HG02938 (cell line): ENCODE results near the gene VILL.

Experiments
- ATAC-seq: cut with Tn5 transposase; IDR thresholded peaks from one replicate; pipeline ENCODE4 v1.9.1; 2021; ENCODE audit warnings: mild to moderate bottlenecking, moderate library complexity; ENCODE audit not compliant: unreplicated experiment

The VILL gene

DNA sequence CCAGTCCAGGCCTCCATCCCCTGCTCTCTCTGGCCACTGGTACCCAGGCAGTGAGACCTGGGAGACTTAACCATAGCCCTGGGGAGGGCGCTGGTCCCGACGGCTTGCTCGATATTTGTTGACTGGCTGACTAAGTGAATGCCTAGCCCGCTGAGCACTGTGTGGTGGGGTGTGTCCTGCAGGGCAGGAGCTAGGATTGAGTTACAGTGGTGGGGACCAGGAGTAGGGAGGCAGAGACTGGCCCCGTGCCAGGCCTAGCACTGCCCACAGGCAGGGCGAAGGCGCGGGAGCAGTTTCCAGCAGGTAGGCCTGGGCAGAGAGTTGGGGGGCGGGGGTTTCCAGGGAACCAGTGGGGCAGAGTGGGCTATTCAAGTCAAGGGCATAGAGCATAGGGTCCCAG is at the start of gene VILL:
VILL (plus strand) TSS at position 260 of the 400 bp plus-strand sequence. CDS start 2,887 bp downstream, outside the sequence.
- ATAC-seq = no peak

DNA sequence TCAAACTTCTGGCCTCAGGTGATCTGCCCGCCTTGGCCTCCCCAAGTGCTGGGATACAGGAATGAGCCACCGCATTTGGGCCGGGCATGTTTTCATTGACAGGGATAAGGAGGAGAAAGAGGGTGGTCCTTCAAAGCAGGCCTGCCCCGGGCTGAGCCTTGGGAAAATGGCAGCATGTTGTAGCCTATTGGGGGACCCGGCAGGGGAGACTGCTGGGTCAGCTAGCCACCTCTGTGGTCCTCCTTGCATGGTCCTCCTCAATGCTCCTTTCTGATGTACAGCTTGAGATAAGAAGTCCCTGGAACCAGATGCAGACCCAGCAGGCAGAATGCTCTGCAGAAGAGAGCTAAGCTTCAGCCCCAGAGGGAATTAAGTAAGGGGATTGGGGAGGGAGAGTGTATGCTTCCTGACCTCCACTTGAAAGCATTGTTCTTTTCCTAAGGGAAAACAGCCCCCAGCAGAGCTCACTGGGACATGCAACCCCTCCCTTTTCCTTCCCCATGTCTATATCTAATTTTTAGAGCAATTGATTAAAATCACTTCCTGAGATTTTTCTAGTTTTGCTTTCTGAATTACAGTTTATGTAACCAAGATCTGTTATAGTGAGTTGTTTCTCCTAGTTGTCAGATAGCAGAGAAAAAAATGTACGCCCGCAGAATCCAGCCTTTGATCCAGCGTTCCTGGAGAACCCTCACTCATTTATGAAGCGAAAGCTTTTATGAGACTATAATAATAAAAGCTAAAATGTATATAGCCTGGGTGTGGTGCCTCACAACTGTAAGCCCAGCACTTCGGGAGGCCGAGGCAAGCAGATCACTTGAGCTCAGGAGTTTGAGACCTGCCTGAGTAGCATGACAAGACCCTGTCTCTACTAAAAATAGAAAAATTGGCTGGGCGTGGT is 48.7 kb upstream of the VILL start:
- no peak for ATAC-seq

DNA sequence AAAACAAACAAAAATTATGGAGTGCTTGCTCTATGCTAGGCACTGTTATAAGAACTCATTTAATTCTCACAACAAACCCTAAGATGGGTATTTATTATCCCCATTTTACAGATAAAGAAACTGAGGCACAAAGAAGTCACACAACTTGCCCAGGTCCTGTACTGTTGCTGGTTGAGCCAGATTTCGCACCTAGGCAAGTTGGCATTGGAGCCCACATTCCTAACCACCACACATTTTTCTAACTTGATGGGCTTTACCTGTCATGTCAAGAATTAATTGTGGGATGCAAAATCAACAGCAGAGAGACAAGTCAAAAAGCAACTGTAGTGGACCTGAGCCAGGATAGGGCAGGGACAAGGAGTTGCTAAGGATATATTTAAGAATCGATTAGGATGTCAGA is 47.9 kb upstream of the VILL start:
- no peak for ATAC-seq

DNA sequence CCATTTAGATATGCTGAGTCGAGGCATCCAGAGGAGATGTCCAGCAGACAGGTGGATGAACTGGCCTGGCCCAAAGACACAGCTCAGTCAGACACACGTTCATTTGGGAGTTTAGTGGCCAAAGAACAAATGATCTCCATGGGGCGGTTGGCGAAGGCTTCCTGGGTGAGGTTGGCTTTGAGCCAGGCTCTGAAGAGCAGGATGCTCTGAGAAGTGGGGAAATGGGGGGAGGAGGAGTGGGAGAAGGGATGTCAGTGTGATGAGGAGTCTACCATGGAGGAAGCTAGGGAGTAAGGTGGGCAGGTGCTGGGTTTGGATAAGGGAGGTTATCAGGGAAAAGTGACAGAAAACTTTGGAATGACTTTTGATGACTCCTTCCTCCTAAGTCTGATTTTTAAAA is 47.5 kb upstream of the VILL start:
- ATAC-seq = no peak

DNA sequence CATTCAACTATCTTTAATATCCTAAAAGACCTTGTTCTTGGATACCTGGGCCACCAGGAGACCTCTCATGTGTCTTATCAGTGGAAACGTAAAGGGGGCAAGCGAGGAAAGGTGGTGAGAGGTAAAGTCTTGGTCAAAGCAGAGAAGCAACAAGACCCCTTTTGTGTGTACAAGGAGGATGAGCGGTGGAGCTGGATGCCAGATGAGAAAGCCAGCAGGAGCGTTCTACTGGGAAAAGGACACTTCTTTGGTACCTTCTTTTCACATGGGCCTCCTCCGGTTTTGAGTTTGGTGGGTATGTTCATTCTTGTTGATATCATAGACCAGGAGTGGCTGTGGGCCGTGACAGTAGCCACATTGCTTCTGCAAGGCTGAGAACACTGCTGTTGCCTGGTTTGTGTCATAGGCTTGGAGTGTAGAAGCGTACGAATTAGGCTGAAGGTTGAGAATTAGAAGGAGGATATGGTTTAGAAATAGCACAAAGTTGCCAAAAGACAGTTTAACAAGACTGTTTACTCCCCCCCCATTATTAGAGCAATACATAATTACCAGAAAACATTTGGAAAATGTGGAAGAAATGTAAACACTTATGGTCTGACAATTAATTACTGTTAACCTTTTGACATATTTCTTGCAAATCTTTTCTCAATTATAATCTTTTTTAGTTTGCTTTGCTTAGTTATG is 46.8 kb upstream of the VILL start:
- ATAC-seq = no peak

DNA sequence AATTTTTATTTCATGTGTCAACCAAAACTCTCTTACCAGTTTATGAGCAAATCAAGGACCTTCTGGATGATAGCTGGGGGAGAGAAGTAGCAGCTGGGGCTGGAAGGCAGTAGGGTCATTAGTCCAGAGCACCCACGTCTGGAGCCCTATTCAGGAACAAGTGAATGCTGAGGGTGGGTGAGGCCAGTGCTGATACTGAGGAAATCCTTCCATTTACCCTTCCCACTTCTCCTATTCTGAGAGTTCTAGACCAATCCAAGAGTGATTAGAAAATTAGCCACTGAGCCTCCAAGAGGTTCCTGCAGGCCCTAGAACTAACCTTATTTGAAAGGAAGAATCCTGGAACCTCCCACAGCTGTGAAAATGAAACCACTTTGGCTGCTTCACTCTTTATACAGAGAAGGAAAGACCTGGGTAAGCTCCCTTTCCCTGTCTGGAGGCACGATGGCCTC is 46.2 kb upstream of the VILL start:
- ATAC-seq = no peak

DNA sequence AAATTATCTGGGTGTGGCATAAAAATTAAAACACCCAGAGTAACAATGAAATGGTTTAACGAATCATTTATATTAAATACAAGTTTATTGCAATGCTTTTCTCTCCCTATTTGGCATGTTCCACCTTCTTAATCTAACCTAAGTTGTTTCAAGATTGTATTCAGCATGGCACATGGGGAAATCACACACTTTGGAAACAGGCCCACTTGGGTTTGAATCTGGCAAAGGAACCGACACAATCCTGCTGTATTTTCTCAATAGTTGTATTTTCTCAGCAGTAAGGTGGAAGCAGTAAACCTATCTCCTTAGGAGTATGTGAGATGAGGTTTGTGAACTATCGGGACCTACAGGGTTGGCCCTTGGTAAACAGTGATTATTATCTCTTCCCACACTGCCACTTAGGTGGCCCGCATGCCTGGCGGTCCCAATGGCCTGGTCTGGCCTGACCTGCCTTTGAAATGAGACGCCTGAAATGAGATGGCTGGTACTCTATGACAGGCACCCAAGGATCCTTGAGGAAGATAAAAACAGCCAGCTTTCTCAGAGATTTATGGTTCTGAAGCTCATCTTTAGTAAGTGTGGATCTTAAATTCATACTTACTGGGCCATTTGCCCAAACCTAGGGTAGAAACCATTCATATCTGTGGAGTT is 45.3 kb upstream of the VILL start:
- ATAC-seq = no peak

DNA sequence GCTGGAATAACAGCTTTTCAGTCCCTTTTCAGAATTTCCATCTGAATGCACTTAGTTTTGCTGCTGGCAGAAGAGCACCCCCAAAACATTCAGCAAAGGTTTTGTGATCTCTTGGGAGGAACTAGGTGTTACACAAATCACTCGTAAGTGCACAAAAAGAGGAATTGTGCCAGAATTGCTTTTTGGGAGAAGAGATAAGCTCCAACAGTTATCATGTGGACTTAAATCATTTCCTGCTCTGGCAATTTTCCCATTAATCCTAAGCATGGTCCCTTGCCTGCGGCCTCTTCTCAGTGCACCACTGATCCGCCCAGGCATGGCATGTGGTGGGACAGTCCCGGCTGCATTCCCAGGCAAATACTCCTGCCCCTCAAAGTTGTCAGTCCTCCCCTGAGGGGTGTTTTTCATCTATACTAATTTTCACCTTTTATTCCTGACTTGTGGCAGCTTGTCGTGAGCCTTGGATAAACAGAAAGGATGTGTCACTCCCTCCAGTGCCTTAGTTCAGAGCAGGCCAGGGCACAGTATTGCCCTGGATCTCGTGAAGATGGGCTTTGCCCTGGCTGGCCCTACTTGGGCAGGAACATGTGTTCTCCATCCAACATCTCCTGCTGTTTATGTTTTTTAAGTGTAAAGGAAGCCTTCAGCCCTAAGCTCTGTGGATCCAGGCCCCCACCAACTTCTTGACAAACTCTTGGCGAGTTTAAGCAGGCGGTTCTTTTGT is 44.6 kb upstream of the VILL start:
- no peak for ATAC-seq

DNA sequence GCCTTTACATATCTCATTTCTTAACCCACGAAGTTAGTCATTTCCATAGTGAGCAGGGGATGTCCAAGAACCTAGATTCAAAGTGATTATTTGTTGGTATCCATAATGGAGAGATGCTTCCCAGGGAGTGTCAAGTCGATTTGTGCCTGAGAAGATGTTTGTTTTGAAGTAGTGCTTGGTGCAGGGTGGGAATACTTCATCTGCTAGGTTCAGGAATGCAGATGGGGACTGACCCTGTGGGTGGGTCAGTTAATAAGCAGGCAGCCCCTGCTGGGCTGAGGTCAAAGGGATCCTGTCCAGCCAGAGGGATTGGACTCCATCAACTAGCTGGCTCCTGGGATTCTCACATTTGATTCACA is 44.1 kb upstream of the VILL start:
- ATAC-seq = no peak

DNA sequence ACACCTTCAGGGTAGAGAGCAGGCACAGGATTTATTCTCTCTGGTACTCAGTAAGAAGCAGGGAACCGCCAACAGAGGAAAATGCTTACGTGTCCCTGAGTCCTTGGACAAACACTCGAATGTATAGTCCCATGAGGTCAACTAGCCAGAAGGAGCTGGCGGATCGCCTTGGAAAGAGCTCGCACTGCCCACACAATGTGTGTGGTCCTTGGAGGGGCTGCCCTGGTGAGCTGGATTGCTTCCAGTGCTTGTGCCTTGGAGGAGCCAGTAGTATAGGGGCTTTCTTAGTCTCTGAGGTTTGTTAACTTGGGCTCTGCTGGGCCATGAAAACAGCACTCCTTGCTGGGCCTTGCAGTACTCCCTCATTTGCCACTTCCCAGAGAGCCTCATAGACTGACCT is 40.7 kb upstream of the VILL start:
- ATAC-seq = no peak

DNA sequence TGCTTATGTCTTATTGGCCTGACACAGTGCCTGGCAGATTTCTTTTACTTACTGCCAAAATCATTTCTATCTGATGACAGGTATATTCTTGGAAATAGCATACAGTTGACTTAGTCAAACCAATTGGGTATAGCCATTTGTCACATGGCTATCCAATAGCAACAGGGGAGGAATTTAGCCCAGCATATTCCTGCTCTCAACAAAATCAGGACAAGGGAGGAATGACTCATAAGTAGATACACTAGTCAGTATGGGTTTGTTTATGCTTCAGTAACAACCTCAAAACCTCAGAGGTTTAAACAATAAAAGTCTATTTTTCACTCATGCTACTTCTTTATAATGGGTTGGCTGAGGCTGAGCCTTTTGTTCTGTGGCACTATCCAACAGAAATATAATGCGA is 38.0 kb upstream of the VILL start:
- no peak for ATAC-seq

DNA sequence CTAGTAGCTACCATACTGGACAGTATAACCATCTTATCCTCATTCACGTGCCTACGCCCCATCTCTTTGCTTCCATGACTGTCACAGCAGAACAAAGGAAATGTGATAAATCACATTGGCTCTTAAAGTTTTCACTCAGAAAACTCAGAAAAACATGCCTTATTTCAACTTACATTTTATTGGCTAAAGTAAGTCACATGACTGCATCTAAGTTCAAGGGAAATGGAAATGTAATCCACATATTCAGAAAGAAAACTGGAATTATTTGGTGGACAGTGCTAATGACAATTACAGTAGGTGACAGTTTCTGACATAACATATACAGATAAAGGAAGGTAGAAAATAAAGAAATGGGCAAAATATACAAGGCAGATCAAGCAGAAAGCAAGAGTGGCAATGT is 37.4 kb upstream of the VILL start:
- ATAC-seq = no peak

DNA sequence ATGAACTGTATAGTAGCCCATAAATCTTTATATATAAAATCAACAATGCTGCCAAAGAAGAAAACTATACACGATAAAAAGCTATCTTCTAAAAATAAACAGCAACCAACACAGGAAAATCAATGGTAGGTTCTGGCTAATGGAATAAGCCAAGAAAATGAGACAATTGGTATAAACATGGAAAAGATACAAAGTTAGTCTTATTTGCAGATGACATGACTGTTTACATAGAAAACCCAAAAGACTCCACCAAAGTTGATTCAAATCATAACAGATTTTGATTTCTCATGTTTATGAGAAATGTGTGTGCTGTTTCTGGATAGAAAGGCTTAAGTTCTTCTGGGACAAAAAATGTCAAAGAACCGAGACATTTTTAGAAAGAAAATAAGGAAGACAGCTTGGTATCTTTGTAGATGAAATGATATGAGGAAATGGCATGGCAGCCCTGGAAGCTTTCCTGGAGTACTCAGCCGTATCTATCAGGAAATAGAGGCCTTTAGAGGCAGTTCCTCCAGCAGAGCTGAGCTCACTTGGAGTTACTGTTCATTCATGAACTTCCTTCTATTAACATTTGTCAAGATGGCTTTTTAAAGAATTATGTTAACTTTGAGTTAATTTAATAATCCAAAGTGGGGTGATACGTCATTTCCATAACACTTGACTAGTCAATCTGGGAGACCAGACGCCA is 36.7 kb upstream of the VILL start:
- ATAC-seq = no peak

DNA sequence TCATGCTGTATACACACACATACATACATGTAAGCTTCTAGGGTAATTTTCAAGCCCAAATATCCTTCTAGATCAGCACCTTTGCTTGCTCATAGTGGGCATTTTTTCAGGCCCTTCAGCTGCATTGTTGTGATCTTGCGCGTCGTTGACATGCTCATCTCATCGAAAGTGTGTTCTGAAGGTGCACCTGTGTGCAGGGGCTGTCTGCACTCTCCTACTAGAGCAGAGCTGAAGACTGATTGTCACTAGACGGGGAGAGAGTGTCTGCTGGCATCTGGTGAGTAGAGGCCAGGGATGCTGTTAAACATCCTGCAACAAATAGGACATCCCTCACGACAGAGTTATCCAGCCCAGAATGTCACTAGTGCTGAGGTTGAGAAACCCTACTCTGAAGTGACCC is 35.7 kb upstream of the VILL start:
- no peak for ATAC-seq

DNA sequence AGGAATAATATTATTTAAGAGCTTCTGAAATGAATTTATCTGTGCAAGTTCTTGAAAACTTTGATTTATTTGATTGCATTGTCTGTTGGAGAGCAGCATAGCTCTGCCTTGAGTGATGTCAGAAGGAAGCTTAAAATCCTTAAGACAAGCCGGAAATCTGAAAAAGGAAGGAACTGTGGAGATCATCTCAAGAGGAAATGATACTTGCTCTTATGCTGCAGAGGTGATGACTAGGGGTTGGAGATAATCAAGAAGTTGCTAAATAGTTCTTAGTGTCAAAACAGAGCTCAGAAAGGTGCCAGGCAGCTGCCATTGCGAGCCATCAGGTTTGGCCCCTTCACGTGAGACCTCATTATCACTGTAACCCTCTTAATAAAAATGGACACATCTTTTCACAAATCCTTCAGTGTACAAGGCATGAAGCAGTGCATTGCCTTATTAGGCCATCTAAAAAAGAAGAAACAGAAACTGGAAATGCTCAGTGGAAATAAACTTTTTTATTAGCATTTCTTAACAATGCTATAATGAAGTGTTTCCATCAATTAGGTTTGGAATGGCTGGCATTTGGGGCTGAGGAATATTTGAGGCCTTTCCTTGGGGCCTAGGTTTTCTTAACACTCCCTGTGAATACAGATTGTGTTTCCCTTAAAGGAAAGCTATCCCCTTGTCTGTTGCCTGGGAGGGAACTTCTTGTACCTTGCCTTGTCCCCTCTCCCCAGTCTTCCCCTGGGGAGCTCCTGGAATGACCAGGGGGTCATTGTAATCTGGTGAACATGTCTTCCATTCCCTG is 34.5 kb upstream of the VILL start:
- ATAC-seq = no peak

DNA sequence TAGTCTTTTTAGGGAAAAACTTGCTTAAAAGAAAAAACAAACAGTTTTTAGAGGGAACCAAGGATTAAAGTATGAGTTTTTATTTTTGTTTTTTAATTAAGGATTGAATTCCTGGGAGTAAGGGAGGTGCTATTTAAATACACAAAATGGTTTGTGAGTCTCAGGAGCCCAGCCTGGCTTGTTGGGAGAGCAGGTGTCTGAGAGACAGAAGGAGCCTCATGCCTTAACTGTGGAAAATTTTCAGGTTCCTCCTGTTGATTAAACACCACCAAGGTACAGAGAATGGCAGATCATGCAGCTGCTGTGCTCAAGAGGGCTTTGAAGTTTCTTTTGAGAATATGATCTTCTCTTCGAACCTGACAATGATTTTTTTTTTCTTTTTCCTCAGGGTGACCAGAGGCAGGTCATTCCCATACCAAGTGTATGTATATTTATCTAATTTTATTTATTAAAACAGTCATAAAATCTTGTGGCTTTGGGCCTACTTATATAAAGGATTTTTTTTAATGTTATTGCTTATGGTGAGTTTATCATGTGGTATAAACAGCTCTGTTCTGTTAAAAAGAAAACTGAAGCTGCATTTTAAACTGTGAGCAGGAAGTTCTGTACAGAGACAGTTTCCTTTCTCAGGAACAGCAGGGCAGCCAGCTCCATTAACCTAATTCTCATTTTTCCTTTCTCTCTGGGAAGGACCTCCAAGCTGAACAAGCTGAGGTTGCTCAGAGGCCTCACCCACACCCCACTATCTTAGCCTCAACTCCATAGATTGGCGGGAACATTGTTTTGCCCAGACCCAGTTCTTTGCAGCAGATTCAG is 33.7 kb upstream of the VILL start:
- ATAC-seq = no peak

DNA sequence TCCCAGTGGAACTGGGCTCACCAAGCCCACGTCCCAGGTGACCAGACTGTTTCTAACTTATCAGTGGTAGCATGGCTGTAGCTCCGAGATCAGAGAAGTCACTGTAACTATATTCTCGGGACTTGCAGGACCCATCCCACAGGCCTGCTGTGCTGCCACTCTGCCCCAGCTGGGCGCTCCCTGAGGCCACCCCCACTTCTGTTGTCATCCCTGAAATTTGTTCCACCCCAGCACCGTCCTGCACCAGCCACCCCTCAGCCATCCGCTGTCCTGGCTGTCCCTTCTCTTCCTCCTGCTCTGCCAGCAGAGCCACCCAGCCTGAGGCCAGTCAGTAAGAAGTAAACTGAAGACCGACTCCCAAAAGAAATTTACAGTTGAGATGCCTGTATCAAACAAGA is 33.0 kb upstream of the VILL start:
- no peak for ATAC-seq

DNA sequence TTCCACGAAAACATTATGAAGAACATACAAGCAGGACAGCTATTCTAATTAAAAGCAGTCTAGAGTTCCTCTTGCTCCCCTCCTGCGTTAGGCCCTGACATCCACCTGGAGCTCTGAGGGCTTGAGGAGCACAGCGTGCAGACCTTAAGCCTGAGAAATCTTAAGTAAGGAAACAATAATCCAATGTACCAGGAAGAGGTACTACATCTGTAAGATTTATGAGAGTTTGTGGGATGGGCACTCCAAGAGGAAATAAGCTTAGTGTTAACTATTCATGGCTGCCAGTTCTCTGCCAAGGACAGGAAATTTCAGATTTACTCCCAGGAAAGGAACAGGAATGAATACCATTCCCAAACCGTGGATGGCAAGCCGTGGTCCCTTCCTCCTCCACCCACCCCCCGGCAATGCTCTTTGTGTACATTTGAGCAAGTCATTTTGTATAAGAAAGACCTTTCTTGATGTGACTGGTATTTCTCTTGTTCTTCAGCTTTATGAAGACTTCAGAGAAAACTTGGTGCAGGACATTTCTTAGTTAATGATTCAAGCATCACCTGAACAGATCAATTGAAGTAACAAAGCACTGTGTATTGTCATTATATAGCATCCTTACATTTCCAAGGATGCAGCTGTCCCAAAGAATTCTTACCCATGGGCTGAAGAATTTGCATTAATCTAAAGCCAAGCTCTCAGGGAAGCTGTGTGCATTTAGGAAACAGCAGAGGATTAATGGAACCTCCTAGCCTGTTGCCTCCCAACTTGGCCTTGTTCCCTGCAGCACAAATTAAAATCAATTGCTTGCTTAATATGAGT is 28.8 kb upstream of the VILL start:
- no peak for ATAC-seq
